HG03460 (cell line): Measurements from ENCODE around the gene HAUS7.
"Not testable (repeated sequence)": the region's sequence is repeated elsewhere in the genome, so short reads cannot be mapped to it uniquely, and the experiment has no call there.

Experiments used
- ATAC-seq: cut with Tn5 transposase; IDR thresholded peaks from one replicate; pipeline ENCODE4 v1.9.1; 2021; ENCODE audit not compliant: unreplicated experiment

Gene HAUS7

GRCh38 chrX:153411255-153411987 is 59.0 kb downstream of the HAUS7 start, which contains the start of gene ZFP92:
TSS of gene ZFP92 (plus strand) at chrX:153411472. CDS start at chrX:153418323, 6,851 bp downstream.
- ATAC-seq: peak; percentile 58

GRCh38 chrX:153410888-153411254 is 59.5 kb downstream of the HAUS7 start:
- ATAC-seq: peak; percentile 8

- no peak for ATAC-seq
Observed at GRCh38 chrX:153410373-153410772, 60.0 kb downstream of the HAUS7 start.

- no peak for ATAC-seq
Observed at GRCh38 chrX:153409414-153410101, 60.8 kb downstream of the HAUS7 start.

GRCh38 chrX:153408871-153409351 is 61.5 kb downstream of the HAUS7 start:
- ATAC-seq: no peak

- no peak for ATAC-seq
Observed at GRCh38 chrX:153408221-153408721, 62.1 kb downstream of the HAUS7 start.

- no peak for ATAC-seq
Observed at GRCh38 chrX:153407736-153408135, 62.6 kb downstream of the HAUS7 start.

- no peak for ATAC-seq
Observed at GRCh38 chrX:153406903-153407302, 63.5 kb downstream of the HAUS7 start.

GRCh38 chrX:153406011-153406410 is 64.4 kb downstream of the HAUS7 start:
- no peak for ATAC-seq

- ATAC-seq: no peak
Observed at GRCh38 chrX:153405426-153405825, 65.0 kb downstream of the HAUS7 start.

GRCh38 chrX:153404333-153404732 is 66.0 kb downstream of the HAUS7 start:
- ATAC-seq: not testable (repeated sequence)

- ATAC-seq: no peak
Observed at GRCh38 chrX:153401133-153401764, 69.1 kb downstream of the HAUS7 start, which contains the start of gene PNMA6E. TSS of gene PNMA6E (minus strand) at chrX:153401350. CDS start at chrX:153398849, 2,501 bp downstream.

GRCh38 chrX:153400146-153401132 is 69.9 kb downstream of the HAUS7 start:
- no peak for ATAC-seq

GRCh38 chrX:153398275-153398960 is 72.0 kb downstream of the HAUS7 start:
- ATAC-seq: no peak
